Measurements from ENCODE around the gene TRIM62. TPM values are rescaled to one million over a fixed set of nuclear protein-coding genes. Genes with fewer than 3 reads are reported as not detected.

Gene TRIM62
- total RNA-seq, 1 experiment from 2014 or later: 6.9 TPM

DNA sequence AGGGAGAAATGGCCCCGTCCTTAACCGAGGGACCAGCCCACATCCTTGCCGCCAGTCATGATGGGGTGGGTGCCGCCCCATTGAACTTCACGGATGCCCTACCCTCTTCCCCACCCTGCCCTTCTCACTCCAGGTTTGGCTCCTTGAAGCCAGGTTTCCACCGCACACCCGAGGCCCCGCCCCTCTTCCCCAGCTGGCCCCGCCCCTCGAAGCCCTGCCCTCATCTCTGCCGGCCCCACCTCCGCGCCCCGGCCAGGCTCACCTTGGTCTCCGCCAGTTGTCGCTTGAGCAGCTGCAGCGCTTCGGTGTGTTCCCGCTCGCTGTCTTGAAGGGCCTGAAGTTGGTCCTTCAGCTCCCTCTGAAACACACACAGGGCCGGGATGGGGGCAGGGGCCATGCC is 16.6 kb downstream of the TRIM62 start:
- H2BK5ac ChIP-seq (ENCODE audit: insufficient read length, low read length): no peak overlapping the region
- no peaks in the 10 kb centered on the region for H3K9me3 ChIP-seq (ENCODE audit: control insufficient read depth, low read depth, low read length)
- no peak overlapping the region for H3K4me2 ChIP-seq (ENCODE audit: insufficient read depth, insufficient read length, low read length)
- peak overlapping the region; percentile 21 for H3K18ac ChIP-seq (ENCODE audit: insufficient read length, low read depth, low read length)
- TF ChIP-seq, protein P1, sequence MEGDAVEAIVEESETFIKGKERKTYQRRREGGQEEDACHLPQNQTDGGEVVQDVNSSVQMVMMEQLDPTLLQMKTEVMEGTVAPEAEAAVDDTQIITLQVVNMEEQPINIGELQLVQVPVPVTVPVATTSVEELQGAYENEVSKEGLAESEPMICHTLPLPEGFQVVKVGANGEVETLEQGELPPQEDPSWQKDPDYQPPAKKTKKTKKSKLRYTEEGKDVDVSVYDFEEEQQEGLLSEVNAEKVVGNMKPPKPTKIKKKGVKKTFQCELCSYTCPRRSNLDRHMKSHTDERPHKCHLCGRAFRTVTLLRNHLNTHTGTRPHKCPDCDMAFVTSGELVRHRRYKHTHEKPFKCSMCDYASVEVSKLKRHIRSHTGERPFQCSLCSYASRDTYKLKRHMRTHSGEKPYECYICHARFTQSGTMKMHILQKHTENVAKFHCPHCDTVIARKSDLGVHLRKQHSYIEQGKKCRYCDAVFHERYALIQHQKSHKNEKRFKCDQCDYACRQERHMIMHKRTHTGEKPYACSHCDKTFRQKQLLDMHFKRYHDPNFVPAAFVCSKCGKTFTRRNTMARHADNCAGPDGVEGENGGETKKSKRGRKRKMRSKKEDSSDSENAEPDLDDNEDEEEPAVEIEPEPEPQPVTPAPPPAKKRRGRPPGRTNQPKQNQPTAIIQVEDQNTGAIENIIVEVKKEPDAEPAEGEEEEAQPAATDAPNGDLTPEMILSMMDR (conservative IDR thresholded peaks at IDR 0.05): no peak
- H3K27me3 ChIP-seq (ENCODE audit: insufficient read depth, low read length): no peaks in the 10 kb centered on the region
- H2BK20ac ChIP-seq (ENCODE audit: low read depth, low read length, poor library complexity, severe bottlenecking): no peak overlapping the region
- H3T11ph ChIP-seq (ENCODE audit: low read length): no peak overlapping the region
- H2BK120ac ChIP-seq (ENCODE audit: low read depth, low read length, poor library complexity, severe bottlenecking): no peak overlapping the region
- peaks cover 3 to 15% (median 14%) of the 10 kb centered on the region in 3 experiments; a peak in 5 of 7 replicates for H3K36me3 Mint-ChIP-seq (ENCODE audit: insufficient read depth in 1 of 3, low read depth in 3 of 3)
- peaks cover 2% of the 10 kb centered on the region; the same call in 1 of the 2 replicates for H3K4me1 ChIP-seq (ENCODE audit: insufficient read depth, low read length)
- no peak overlapping the region for H4K5ac ChIP-seq (ENCODE audit: insufficient read length, low read depth, low read length)
- no peak overlapping the region for H3K27ac ChIP-seq (ENCODE audit: insufficient read length, low read depth, low read length)
- H3K4me3 Mint-ChIP-seq: no peak overlapping the region
- H3K79me1 ChIP-seq (ENCODE audit: insufficient read depth, low read depth, low read length, poor library complexity, severe bottlenecking): no peaks in the 10 kb centered on the region
- no peaks in the 10 kb centered on the region for H3K79me2 ChIP-seq (ENCODE audit: insufficient read depth, low read length)
- no CpG with 5 or more reads among the region's 21 CpGs for WGBS (ENCODE audit: extremely low coverage, insufficient read length, low lambda C conversion rate)
- H2AFZ ChIP-seq (ENCODE audit: low read length): no peak overlapping the region
- H3K9ac ChIP-seq (ENCODE audit: extremely low read depth, insufficient read length, low read length): no peak overlapping the region
- H3K23me2 ChIP-seq (ENCODE audit: insufficient read length, low read depth, low read length, poor library complexity, severe bottlenecking): no peaks in the 10 kb centered on the region
- H3K4ac ChIP-seq (ENCODE audit: low read depth, low read length): no peak overlapping the region
- H3K27ac Mint-ChIP-seq: no peak overlapping the region
- H3K56ac ChIP-seq (ENCODE audit: insufficient read length, low read depth, low read length): no peak overlapping the region
- H2BK12ac ChIP-seq (ENCODE audit: insufficient read length, low read depth, low read length): no peak overlapping the region
- H4K8ac ChIP-seq (replicated peaks; ENCODE audit: insufficient read length, low read depth, low read length): no peak overlapping the region
- DNase-seq: peak; percentile 93
- peaks cover 11% of the 10 kb centered on the region for H3K27me3 Mint-ChIP-seq (ENCODE audit: low read depth)
- no peak overlapping the region for H2AK5ac ChIP-seq (ENCODE audit: insufficient read length, low read length)
- H4K91ac ChIP-seq (ENCODE audit: insufficient read length, low read depth, low read length): no peak overlapping the region
- no peak overlapping the region for H2BK15ac ChIP-seq (ENCODE audit: low read depth, low read length)
- H4K20me1 ChIP-seq (ENCODE audit: control insufficient read depth, insufficient read depth, insufficient read length): no peaks in the 10 kb centered on the region
- H3K23ac ChIP-seq (ENCODE audit: insufficient read length, low read depth, low read length): no peak overlapping the region
- peaks cover 0 to 2% of the 10 kb centered on the region in 2 experiments; a peak in 1 of 5 replicates for H3K9me3 Mint-ChIP-seq
- peak overlapping the region; percentile 18; the same call in 1 of the 2 replicates for H3K14ac ChIP-seq (ENCODE audit: insufficient read depth, low read length)
- peaks cover 48 to 57% of the 10 kb centered on the region in 2 experiments for H3K4me1 Mint-ChIP-seq

Data from H9 (cell line).